Psoas muscle (tissue), 8 donors: ENCODE measurements around the gene ANKRD13B. TPM values are rescaled to one million over a fixed set of nuclear protein-coding genes. Genes with fewer than 3 reads are reported as not detected.
"Not testable (repeated sequence)": the region's sequence is repeated elsewhere in the genome, so short reads cannot be mapped to it uniquely, and the experiment has no call there.

ENCODE experiments used
- ATAC-seq, 4 donors: fragments of 200-7000 bp; cut with Tn5 transposase; one replicate each; pipeline ENCODE4 v1.9.1; 2020; ENCODE audit warnings: moderate library complexity in 3 of 4, mild to moderate bottlenecking in 2 of 4
- DNase-seq, 2 donors: peaks; one replicate each; pipeline ENCODE4 v3.0.0-alpha.2; 2020
- H3K27ac ChIP-seq: fragments of 200-600 bp; one replicate; pipeline ENCODE4 v1.8.0; 2022
- H3K27me3 ChIP-seq, 3 donors: fragments of 200-600 bp in 1 of 3; one replicate each; pipeline versions ENCODE4 v1.6.1 to v1.8.0; 2013 to 2022; ENCODE audit warnings: low read length in 2 of 3, mild to moderate bottlenecking in 2 of 3, moderate library complexity in 1 of 3; ENCODE audit not compliant: insufficient read depth in 3 of 3
- H3K36me3 ChIP-seq, 2 donors: fragments of 200-600 bp in 1 of 2; one replicate each; pipeline versions ENCODE4 v1.6.1 to v1.8.0; 2013 to 2022; ENCODE audit warnings: low read depth in 1 of 2, mild to moderate bottlenecking in 1 of 2, moderate library complexity in 1 of 2; ENCODE audit not compliant: insufficient read depth in 1 of 2
- H3K4me1 ChIP-seq: fragments of 200-600 bp; one replicate; pipeline ENCODE4 v1.8.0; 2022
- H3K4me3 ChIP-seq: fragments of 200-600 bp; one replicate; pipeline ENCODE4 v1.8.0; 2022; ENCODE audit warnings: mild to moderate bottlenecking
- H3K9me3 ChIP-seq: fragments of 200-600 bp; one replicate; pipeline ENCODE4 v1.8.0; 2022
- CTCF ChIP-seq: fragments of 200-600 bp; IDR thresholded peaks from one replicate; pipeline ENCODE4 v1.8.0; 2022; ENCODE audit warnings: antibody characterized with exemption
- WGBS, 3 donors: extraction: QIAGEN DNeasy Blood & Tissue Kit; methylation state at CpG; one replicate each; pipeline versions ENCODE4 v1.1.6 to v1.1.7; 2013; 5-methylcytosine and 5-hydroxymethylcytosine counted together
- intact Hi-C, 2 donors: fragments of 100-400 bp; cut with DNase I; formaldehyde crosslinking; loops; one replicate each; pipeline versions ENCODE4 v1.11.0 to v1.14.2; 2022
- polyA plus RNA-seq, 3 donors: library from polyadenylated mRNA; stranded (reverse); fragments of 200-250 nt; gene quantifications; one replicate each; pipeline ENCODE4 v1.2.3, GENCODE V29; 2013
- total RNA-seq, 4 donors: library from RNA; stranded (reverse); fragmentation: NEBNext Ultra II Directional in 2 of 4; extraction: Animal tissue kit (Norgen Biotek cat#: 25700) in 2 of 4; gene quantifications; one replicate each; pipeline versions ENCODE4 v1.2.1 to v1.2.4, GENCODE V29; 2021 to 2023
- donor health status: healthy with polysubstance abuse.
- donor health status: DM: no; HTN: no; CAD: no; lungs with moderate emphysema.
- donor health status: Bipolar disorder and iron deficiency.
- donor health status: healthy.
- donor health status: DM: yes; HTN: yes; CAD: no.
- donor health status: DM: no; HTN: no; CAD: no.
- donor health status: DM: no; HTN: no; CAD: no.
- donor health status: DM: yes; HTN: yes; CAD: no.

Gene ANKRD13B
- total and polyA plus RNA-seq, 7 donors: 5.4 to 14.8 (median 7.1) TPM

- Histone ChIP-seq H3K27me3 (no peaks in the 10 kb centered on the region), H3K27ac (peak overlapping the region; percentile 94), H3K4me1 (peaks cover 72% of the 10 kb centered on the region), H3K36me3 (peaks cover 0 to 29% of the 10 kb centered on the region in 2 donors), H3K4me3 (peak overlapping the region; percentile 60), H3K9me3 (no peaks in the 10 kb centered on the region)
- DNase-seq (no peak), ATAC-seq (no peak)
- WGBS, 3 donors: 78 to 88% (median 79%) methylated on average over 1 of the region's 1 CpG
- intact Hi-C loops: loop anchor here (5.0 to 10.0 kb wide), 3 partner anchors 34 to 119 kb away; no protein-coding TSS in a partner anchor
- no peak for TF ChIP-seq CTCF
These were observed 50.9 kb downstream of the ANKRD13B start for GRCh38 chr17:29643817-29644160.

- Histone ChIP-seq H3K27me3 (no peaks in the 10 kb centered on the region), H3K4me3 (no peak overlapping the region), H3K27ac (peak overlapping the region; percentile 94), H3K4me1 (peaks cover 59% of the 10 kb centered on the region), H3K36me3 (peaks cover 0 to 47% of the 10 kb centered on the region in 2 donors), H3K9me3 (no peaks in the 10 kb centered on the region)
- ATAC-seq (peak in 3 of 4 donors; percentile 61 to 71 (median 63)), DNase-seq (peak; percentile 83 to 90)
- WGBS, 3 donors: 2 to 4% (median 2%) methylated on average over 5 of the region's 5 CpGs
- intact Hi-C loops: loop anchor here (2.0 to 10.0 kb wide), 2 partner anchors 15 to 59 kb away; no protein-coding TSS in a partner anchor
- no peak for TF ChIP-seq CTCF
These were observed 52.7 kb downstream of the ANKRD13B start for GRCh38 chr17:29645515-29646051.

GRCh38 chr17:29648005-29648404 lies 55.1 kb downstream of the ANKRD13B start:
- Histone ChIP-seq H3K27me3 (no peaks in the 10 kb centered on the region), H3K4me1 (peaks cover 40% of the 10 kb centered on the region), H3K9me3 (no peaks in the 10 kb centered on the region), H3K27ac (peak overlapping the region; percentile 94), H3K4me3 (no peak overlapping the region), H3K36me3 (peaks cover 0 to 70% of the 10 kb centered on the region in 2 donors)
- ATAC-seq (no peak), DNase-seq (no peak)
- 64 to 77% (median 68%) methylated on average over 5 of the region's 5 CpGs for WGBS, 3 donors
- intact Hi-C loops: loop anchor here in 1 of 2 donors (10.0 kb wide), 1 partner anchor 57 kb away; no protein-coding TSS in a partner anchor
- TF ChIP-seq CTCF: no peak

- H3K36me3 ChIP-seq: peaks cover 0 to 81% of the 10 kb centered on the region in 2 donors
- H3K27me3 ChIP-seq: no peaks in the 10 kb centered on the region
- DNase-seq (no peak), ATAC-seq (no peak)
- H3K27ac ChIP-seq: peak overlapping the region; percentile 47
- intact Hi-C loops: loop anchor here in 1 of 2 donors (10.0 kb wide), 1 partner anchor 55 kb away; no protein-coding TSS in a partner anchor
- no peak overlapping the region for H3K4me3 ChIP-seq
- peaks cover 26% of the 10 kb centered on the region for H3K4me1 ChIP-seq
- 93 to 98% (median 97%) methylated on average over 5 of the region's 5 CpGs for WGBS, 3 donors
- TF ChIP-seq CTCF: no peak
- H3K9me3 ChIP-seq: no peaks in the 10 kb centered on the region
These were observed 56.4 kb downstream of the ANKRD13B start for GRCh38 chr17:29649359-29649758.

GRCh38 chr17:29650396-29650795 lies 57.5 kb downstream of the ANKRD13B start:
- Histone ChIP-seq H3K9me3 (no peaks in the 10 kb centered on the region), H3K4me1 (peaks cover 18% of the 10 kb centered on the region), H3K27me3 (no peaks in the 10 kb centered on the region), H3K27ac (peak overlapping the region; percentile 47), H3K36me3 (peaks cover 0 to 92% of the 10 kb centered on the region in 2 donors), H3K4me3 (no peak overlapping the region)
- TF ChIP-seq CTCF: no peak
- DNase-seq (no peak), ATAC-seq (no peak)
- intact Hi-C loops: no loop called here
- 80 to 95% (median 86%) methylated on average over 4 of the region's 4 CpGs for WGBS, 3 donors

GRCh38 chr17:29651913-29652312 lies 59.0 kb downstream of the ANKRD13B start:
- H3K4me3 ChIP-seq, H3K27me3 ChIP-seq, intact Hi-C loops, H3K4me1 ChIP-seq, H3K9me3 ChIP-seq: not testable (repeated sequence)
- WGBS, 3 donors: 66 to 92% (median 79%) methylated on average over 7 of the region's 7 CpGs
- H3K27ac ChIP-seq: peak overlapping the region; percentile 47
- peak in 1 of 2 donors; percentile 54 for DNase-seq
- peaks cover 2 to 96% of the 10 kb centered on the region in 2 donors for H3K36me3 ChIP-seq
- peak in 2 of 4 donors; percentile 9 to 15 for ATAC-seq
